Fibroblast of mammary gland (primary cell): ENCODE measurements around the gene WWOX.

ENCODE experiments used
- DNase-seq: peaks from one replicate; pipeline ENCODE4 v3.0.0-alpha.2; 2010; ENCODE audit warnings: low read depth
- H3K4me3 ChIP-seq: 2 replicates; pipeline ENCODE4 v1.5.1; 2011; ENCODE audit warnings: low read depth, mild to moderate bottlenecking, low read length, moderate library complexity; ENCODE audit not compliant: control insufficient read depth
- TF ChIP-seq, protein P1 (sequence below): conservative IDR thresholded peaks from 2 replicates; pipeline ENCODE4 v1.5.1; 2011; ENCODE audit warnings: low read depth, low read length, inconsistent platforms; ENCODE audit not compliant: control insufficient read depth, insufficient read depth

Gene WWOX

DNA sequence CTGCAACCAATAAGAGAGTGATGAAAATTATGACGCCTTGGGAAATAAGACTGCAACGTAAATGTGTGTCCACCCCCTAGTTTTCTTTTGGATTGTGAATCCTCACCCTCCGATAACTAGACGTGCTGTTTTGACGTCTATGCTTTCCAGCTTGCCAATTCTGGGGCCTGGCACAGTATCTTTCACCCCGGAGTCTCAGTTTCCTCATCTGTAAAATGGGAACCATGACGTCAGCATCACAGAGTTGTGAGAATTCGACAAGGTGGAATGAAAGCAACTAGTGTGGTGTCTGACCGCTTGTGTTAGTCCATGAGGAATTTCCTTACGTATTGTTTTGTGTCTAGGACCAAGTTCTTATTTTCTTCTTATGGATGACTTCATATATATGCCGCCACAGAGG lies 37.7 kb downstream of the WWOX start:
- H3K4me3 ChIP-seq, result no peak overlapping the region
- no peak for DNase-seq
- TF ChIP-seq, protein P1, sequence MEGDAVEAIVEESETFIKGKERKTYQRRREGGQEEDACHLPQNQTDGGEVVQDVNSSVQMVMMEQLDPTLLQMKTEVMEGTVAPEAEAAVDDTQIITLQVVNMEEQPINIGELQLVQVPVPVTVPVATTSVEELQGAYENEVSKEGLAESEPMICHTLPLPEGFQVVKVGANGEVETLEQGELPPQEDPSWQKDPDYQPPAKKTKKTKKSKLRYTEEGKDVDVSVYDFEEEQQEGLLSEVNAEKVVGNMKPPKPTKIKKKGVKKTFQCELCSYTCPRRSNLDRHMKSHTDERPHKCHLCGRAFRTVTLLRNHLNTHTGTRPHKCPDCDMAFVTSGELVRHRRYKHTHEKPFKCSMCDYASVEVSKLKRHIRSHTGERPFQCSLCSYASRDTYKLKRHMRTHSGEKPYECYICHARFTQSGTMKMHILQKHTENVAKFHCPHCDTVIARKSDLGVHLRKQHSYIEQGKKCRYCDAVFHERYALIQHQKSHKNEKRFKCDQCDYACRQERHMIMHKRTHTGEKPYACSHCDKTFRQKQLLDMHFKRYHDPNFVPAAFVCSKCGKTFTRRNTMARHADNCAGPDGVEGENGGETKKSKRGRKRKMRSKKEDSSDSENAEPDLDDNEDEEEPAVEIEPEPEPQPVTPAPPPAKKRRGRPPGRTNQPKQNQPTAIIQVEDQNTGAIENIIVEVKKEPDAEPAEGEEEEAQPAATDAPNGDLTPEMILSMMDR, result no peak

DNA sequence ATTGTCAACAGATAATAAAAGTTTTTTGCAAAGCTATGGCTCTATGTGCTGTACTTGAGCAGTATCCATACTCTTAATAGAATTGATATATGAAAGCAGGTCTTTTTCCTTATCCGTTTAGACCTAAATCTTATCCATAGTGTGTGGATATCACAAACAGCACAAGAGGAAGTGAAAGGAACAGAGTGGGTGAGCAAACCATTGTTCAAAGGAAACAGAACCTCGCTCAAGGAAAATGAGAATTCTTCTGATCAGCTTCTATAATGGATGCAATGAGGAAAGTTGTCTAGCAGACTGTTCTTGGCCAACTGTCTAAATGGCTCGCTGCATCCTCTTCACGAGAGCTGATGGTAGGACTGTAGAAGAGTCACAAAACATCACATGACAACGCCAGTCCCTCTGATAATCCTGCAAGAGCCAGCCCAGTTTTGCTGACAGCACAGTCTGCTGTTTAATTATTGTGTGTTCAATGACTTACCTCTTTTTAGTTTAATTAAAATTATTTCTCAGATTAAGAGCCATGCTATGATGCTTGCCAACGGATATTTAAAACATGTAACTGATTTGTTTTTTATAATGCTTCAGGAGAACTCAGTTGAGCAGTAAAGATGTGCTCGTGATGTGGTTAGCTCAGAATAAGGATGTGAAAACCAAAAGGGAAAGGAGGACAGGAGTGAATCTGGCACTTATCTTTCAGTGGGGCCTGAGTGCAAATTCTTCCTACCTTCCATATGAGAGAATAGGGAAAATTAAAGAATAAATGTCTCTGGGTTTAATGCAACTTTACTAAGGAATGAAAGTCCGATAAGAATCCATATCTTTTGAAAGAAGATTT lies 38.5 kb downstream of the WWOX start:
- no peak overlapping the region for H3K4me3 ChIP-seq
- no peak for DNase-seq
- TF ChIP-seq, protein P1, result no peak

DNA sequence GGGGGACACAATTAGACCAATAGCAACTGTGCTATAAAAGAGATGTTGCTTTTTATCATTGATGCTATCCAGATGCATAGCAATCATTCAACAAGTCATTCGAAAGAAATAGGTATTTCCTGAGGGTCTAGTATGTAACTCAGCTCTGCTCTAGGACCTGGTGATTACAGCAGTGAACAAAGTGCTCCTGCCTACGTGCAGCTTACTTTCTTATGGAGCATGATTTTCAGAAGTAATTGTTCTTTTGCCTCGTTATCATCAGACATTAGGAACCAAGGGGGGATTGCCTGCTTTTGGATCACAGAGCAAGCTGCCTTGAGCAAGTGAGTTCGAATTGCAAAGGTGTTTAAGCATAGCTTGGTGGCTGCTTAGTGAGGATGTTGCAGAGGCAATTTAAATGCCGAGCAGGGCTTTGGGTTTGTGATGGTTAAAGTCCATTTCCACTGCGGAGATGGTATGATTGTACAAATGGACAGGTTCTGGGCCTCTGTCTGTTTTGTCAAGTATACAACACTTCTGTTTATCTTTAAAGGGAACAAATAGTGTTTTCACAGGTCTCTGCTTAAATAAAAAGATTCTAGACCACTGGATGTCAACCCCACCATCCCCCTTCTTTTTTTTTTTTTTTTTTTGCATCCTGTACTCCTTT lies 41.5 kb downstream of the WWOX start:
- TF ChIP-seq, protein P1, result no peak
- DNase-seq, result no peak
- H3K4me3 ChIP-seq, result no peak overlapping the region

DNA sequence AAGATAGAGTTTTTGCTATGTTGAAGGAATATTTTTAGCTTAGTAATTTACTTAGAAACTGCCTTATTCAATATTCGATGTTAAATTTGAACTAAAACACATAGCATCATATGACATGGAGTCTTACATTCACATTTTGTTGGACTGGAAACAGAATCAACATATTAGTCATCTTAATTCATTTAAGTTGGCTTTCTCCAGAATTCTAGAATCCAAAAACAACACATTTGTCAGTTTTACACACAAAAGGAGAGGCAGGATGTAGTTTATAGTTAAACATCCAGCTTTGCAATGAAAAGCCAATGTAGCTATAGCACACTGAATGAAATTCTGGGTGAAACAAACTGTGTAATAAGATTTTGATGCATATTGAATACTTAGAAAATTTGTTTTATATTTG lies 43.3 kb downstream of the WWOX start:
- TF ChIP-seq, protein P1, result no peak
- DNase-seq, result peak; percentile 71
- H3K4me3 ChIP-seq, result no peak overlapping the region

DNA sequence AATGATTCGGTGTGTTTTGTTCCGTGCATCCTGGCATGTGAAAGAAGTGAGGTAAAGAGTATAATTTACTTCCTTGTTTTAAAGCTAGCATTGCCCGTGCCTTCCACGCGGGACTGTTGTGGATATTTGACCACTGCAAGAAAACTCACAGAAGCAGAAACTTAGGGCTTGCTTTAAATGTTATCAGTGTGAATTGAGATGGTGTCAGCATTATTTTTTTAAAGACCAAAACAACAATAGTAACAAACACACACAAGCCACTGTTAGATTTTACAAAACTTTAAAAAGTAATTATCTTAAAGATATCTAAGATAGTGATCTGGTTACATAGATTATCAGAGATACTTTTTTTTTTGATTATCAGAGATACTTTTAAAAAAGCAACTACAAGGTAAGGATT lies 47.4 kb downstream of the WWOX start:
- DNase-seq, result no peak
- no peak overlapping the region for H3K4me3 ChIP-seq
- TF ChIP-seq, protein P1, result no peak

DNA sequence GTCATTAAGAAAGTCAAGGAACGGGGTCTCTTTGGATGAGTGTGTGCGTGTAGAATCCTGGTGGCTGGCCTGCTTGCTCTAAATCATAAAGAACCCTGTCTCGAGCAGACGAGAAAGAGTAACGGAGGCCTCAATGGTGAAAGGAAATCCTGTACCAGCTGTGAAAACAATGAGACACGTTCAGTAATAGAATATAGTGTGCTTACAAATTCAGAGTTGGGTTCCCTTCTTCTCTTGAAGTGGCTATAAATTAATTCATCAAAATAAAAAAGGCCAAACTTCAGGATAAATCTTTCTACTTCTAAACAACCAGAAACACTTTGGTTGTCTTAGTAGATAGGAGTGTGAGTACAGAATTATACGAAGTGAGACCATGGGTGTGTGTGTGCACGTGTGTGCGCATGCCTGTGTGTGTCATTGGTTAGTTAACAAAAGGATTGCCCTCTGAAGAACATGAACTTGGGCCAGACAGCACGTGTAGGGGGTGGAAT lies 48.5 kb downstream of the WWOX start:
- H3K4me3 ChIP-seq, result no peak overlapping the region
- TF ChIP-seq, protein P1, result no peak
- DNase-seq, result no peak
